ENCODE results near the gene NAA30. TPM values are rescaled to one million over a fixed set of nuclear protein-coding genes. Genes with fewer than 3 reads are reported as not detected.

NAA30 gene
- total RNA-seq, 1 donor from 2014 or later, result 12.1 TPM

DNA sequence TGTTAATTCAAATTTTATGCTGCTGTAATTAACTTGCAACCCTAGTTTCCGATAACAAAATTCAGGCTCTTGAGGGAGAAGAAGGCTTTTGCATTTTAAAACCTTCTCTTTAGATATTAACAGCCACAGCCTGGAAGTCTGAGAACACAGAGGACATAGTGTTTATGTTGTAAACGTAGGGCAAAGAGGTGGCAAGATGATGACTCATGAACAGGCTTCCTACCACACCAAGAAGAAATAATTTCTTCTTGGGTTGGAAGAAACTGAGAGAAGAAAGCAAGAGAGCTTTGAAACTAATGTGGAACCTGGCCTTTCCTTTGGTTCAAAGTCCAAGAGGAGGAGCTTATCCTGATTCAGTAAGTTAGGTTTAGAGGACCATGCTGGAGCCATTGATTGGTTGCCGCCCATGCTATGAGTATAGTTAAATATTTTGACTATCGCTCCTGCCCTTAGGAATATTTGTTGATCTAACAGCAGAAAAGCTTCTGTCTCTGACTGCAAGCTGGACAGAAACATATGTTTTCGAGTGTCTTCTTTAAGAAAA, 71.5 kb downstream of the NAA30 start:
- intact Hi-C loops (cut with DNase I), result no loop called here
- H3K4me3 ChIP-seq, result no peak overlapping the region
- no peak for DNase-seq
- H3K36me3 ChIP-seq, result no peaks in the 10 kb centered on the region
- no peak overlapping the region for H3K27ac ChIP-seq
- H3K4me1 ChIP-seq, result no peaks in the 10 kb centered on the region
- TF ChIP-seq, protein P1, sequence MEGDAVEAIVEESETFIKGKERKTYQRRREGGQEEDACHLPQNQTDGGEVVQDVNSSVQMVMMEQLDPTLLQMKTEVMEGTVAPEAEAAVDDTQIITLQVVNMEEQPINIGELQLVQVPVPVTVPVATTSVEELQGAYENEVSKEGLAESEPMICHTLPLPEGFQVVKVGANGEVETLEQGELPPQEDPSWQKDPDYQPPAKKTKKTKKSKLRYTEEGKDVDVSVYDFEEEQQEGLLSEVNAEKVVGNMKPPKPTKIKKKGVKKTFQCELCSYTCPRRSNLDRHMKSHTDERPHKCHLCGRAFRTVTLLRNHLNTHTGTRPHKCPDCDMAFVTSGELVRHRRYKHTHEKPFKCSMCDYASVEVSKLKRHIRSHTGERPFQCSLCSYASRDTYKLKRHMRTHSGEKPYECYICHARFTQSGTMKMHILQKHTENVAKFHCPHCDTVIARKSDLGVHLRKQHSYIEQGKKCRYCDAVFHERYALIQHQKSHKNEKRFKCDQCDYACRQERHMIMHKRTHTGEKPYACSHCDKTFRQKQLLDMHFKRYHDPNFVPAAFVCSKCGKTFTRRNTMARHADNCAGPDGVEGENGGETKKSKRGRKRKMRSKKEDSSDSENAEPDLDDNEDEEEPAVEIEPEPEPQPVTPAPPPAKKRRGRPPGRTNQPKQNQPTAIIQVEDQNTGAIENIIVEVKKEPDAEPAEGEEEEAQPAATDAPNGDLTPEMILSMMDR (IDR thresholded peaks at IDR 0.05), result no peak
- no peaks in the 10 kb centered on the region for H3K27me3 ChIP-seq
- H3K9me3 ChIP-seq, result no peaks in the 10 kb centered on the region
- ATAC-seq, result no peak

DNA sequence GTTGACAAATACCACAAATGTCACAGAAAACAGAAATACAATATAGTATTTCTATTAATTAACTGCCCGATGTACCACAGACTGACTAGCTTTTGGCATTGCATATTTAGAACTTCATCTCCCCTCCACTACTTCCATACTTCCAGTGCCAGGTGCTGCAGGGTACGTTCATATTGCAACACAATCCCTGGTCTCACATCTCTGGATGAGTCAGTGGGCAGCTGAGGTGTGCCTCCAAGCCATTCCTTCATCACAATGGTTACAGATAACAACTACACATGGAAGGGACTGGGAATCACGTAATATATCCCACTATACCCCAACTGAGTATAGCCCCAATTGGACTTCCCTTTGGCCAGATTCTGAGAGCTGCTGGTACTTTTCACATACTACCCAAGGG, 72.2 kb downstream of the NAA30 start:
- Histone ChIP-seq H3K9me3 (no peaks in the 10 kb centered on the region), H3K27me3 (no peaks in the 10 kb centered on the region), H3K4me1 (no peaks in the 10 kb centered on the region), H3K27ac (no peak overlapping the region), H3K4me3 (no peak overlapping the region), H3K36me3 (no peaks in the 10 kb centered on the region)
- TF ChIP-seq, protein P1 (IDR thresholded peaks at IDR 0.05), result no peak
- no peak for ATAC-seq
- DNase-seq, result no peak
- intact Hi-C loops (cut with DNase I), result no loop called here

DNA sequence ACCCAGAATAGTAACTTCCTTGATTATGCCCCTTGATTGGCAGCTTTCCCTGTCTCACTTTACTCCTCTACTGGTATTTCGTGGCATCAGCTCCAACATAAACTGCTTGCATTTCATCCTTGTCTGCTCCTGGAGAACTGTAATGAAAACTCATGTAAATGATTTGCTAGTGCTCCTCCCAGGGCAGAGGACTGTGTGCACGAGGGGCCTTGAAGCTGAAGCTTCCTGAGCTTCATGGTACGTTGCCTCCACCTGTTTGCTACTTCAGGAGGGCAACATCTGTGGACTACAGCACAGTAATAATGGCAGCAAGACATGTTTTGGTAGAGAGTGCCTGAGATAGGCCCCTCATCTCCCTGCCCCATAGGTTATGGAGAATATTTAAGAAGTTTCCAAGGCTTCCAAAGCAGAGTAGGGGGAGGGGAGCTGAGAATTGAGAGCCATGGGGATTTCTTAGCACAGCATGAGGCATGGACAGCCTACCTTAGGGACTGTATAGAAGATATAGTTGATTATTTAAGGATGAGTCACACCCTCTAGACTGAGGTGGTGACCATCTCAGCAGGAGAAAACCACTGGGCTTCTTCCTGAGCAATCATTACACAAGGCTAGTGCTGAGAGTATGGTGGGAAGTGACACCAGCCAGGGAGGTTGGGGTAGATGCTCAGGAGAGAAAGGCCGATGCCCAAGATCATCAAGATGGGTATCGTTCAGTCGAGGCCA, 73.8 kb downstream of the NAA30 start:
- DNase-seq (no peak), ATAC-seq (no peak)
- Histone ChIP-seq H3K27ac (no peak overlapping the region), H3K4me3 (no peak overlapping the region), H3K9me3 (no peaks in the 10 kb centered on the region), H3K4me1 (no peaks in the 10 kb centered on the region), H3K36me3 (no peaks in the 10 kb centered on the region), H3K27me3 (no peaks in the 10 kb centered on the region)
- TF ChIP-seq, protein P1 (IDR thresholded peaks at IDR 0.05), result no peak
- intact Hi-C loops (cut with DNase I), result no loop called here

Other genes starting within 250 kb of the NAA30 start
- 66.3 TPM for gene EXOC5, start 121.7 kb upstream of the NAA30 start, total RNA-seq
- 38.8 TPM for gene AP5M1, start 121.6 kb upstream of the NAA30 start, total RNA-seq
- not detected for gene CCDC198, start 103.3 kb downstream of the NAA30 start, total RNA-seq